ENCODE results near the gene HIVEP2. TPM values are rescaled to one million over a fixed set of nuclear protein-coding genes. Genes with fewer than 3 reads are reported as not detected.

HIVEP2 gene
- total RNA-seq, 2 experiments from 2014 or later = 48.4 to 48.6 TPM

DNA sequence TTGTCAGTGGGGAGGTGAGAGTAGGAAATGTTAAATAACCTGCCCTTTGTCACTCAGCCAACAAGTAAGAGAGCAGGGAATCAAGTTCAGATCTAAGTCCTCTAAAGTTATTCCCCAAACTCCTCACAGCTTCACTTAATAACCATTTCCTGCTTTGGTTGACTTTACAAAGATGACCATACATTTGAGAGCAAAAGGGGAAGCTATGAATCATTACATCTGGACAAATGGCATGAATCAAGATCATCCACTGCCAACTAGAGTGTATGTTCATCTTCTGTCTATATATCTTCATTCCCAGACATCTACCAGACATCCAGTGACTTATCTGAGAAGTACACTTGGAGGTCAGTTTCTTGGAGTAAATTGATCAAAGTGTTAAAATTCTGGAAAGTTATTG, 15.1 kb upstream of the HIVEP2 start:
- POLR2A ChIA-PET = no interaction called here
- no peaks in the 10 kb centered on the region for H3K4me1 Mint-ChIP-seq (ENCODE audit: low read depth)
- no peak for ATAC-seq (ENCODE audit: poor library complexity)

DNA sequence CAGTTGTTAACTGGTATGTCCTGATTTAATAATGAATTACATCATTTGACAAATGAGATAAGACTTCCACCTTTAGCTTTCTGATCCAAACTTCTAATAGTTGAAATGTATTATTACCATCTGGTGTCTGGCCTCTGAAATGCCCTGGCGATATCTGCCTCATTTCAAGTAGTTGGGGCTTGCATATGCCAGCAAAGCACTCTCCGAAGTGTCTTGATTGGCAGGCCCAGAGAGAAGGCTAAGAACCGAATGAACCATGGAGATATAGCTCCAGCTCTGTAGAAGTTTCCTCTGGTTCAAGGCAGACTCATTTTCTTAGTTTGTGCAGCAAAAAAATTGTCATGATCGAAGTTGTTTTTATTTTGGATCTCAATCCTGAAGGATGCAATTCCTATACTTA, 13.4 kb upstream of the HIVEP2 start:
- H3K27ac ChIP-seq (ENCODE audit: low read depth in 1 of 2, low read length in 2 of 2) = no peak overlapping the region
- Mint-ChIP-seq H3K36me3 (ENCODE audit: low read depth) (peaks cover 6% of the 10 kb centered on the region), H3K4me3 (no peak overlapping the region), H3K27me3 (no peaks in the 10 kb centered on the region), H3K27ac (no peak overlapping the region), H3K4me1 (ENCODE audit: low read depth) (peaks cover 2% of the 10 kb centered on the region), H3K9me3 (peaks cover 3% of the 10 kb centered on the region)
- no peak overlapping the region for H3K4me3 ChIP-seq (ENCODE audit: low read length)
- ChIA-PET POLR2A (interaction anchor here (1.2 kb wide), 1 partner anchor 12 kb away, joined by 6 read pairs; no protein-coding TSS in a partner anchor), CTCF (interaction anchor here (1.4 kb wide), 1 partner anchor 9 kb away, joined by 8 read pairs; no protein-coding TSS in a partner anchor)
- TF ChIP-seq, protein P1, sequence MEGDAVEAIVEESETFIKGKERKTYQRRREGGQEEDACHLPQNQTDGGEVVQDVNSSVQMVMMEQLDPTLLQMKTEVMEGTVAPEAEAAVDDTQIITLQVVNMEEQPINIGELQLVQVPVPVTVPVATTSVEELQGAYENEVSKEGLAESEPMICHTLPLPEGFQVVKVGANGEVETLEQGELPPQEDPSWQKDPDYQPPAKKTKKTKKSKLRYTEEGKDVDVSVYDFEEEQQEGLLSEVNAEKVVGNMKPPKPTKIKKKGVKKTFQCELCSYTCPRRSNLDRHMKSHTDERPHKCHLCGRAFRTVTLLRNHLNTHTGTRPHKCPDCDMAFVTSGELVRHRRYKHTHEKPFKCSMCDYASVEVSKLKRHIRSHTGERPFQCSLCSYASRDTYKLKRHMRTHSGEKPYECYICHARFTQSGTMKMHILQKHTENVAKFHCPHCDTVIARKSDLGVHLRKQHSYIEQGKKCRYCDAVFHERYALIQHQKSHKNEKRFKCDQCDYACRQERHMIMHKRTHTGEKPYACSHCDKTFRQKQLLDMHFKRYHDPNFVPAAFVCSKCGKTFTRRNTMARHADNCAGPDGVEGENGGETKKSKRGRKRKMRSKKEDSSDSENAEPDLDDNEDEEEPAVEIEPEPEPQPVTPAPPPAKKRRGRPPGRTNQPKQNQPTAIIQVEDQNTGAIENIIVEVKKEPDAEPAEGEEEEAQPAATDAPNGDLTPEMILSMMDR (IDR thresholded peaks at IDR 0.05) = no peak
- ATAC-seq (ENCODE audit: poor library complexity) (no peak), DNase-seq (no peak)
- intact Hi-C loops (cut with DNase I, micrococcal nuclease) = loop anchor here in 1 of 2 experiments (5.0 kb wide), 1 partner anchor 481 kb away; no protein-coding TSS in a partner anchor
- H3K9me3 ChIP-seq (ENCODE audit: control insufficient read depth in 1 of 2, insufficient read depth in 1 of 2, low read length in 2 of 2) = peaks cover 0 to 3% of the 10 kb centered on the region in 2 experiments
- no peaks in the 10 kb centered on the region for H3K36me3 ChIP-seq (ENCODE audit: insufficient read depth, low read length)
- H3K27me3 ChIP-seq (ENCODE audit: control insufficient read depth in 1 of 2, insufficient read depth in 2 of 2, low read length in 2 of 2) = no peaks in the 10 kb centered on the region
- H3K4me1 ChIP-seq (ENCODE audit: insufficient read depth, low read length) = no peaks in the 10 kb centered on the region

More for the DNA sequence above, 15.1 kb upstream of the HIVEP2 start:
- no peaks in the 10 kb centered on the region for H3K4me1 ChIP-seq (ENCODE audit: insufficient read depth, low read length)
- CTCF ChIA-PET = no interaction called here
- Mint-ChIP-seq H3K27me3 (no peaks in the 10 kb centered on the region), H3K27ac (no peak overlapping the region), H3K9me3 (peaks cover 3% of the 10 kb centered on the region), H3K4me3 (no peak overlapping the region), H3K36me3 (ENCODE audit: low read depth) (peaks cover 6% of the 10 kb centered on the region)
- intact Hi-C loops (cut with DNase I, micrococcal nuclease) = no loop called here
- no peak overlapping the region for H3K27ac ChIP-seq (ENCODE audit: low read depth in 1 of 2, low read length in 2 of 2)
- TF ChIP-seq, protein P1 (IDR thresholded peaks at IDR 0.05) = no peak
- no peaks in the 10 kb centered on the region for H3K36me3 ChIP-seq (ENCODE audit: insufficient read depth, low read length)
- peaks cover 0 to 3% of the 10 kb centered on the region in 2 experiments for H3K9me3 ChIP-seq (ENCODE audit: control insufficient read depth in 1 of 2, insufficient read depth in 1 of 2, low read length in 2 of 2)
- no peak overlapping the region for H3K4me3 ChIP-seq (ENCODE audit: low read length)
- H3K27me3 ChIP-seq (ENCODE audit: control insufficient read depth in 1 of 2, insufficient read depth in 2 of 2, low read length in 2 of 2) = no peaks in the 10 kb centered on the region
- DNase-seq = peak in 2 of 14 experiments; percentile 31 to 44

DNA sequence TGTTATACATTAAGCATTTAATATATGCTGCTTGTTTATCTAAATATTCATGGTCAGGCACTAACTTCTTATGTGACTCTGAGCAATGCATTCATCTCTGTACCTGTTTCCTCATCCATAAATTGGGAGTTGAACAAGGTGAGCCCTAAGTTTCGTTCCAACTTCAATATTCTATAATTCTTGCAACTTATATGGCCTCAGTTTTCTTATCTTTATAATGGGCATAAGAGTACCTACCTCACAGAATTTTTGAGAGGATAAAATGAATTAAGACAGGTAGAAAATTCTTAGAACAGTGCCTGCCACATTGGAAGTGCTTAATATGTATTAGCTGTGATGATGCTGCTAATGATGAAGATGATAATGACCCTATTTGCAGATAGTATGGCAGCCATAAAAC, 11.8 kb upstream of the HIVEP2 start:
- Mint-ChIP-seq H3K27me3 (no peaks in the 10 kb centered on the region), H3K36me3 (ENCODE audit: low read depth) (peaks cover 6% of the 10 kb centered on the region), H3K9me3 (peaks cover 3% of the 10 kb centered on the region), H3K27ac (no peak overlapping the region), H3K4me3 (no peak overlapping the region), H3K4me1 (ENCODE audit: low read depth) (peaks cover 18% of the 10 kb centered on the region)
- Histone ChIP-seq H3K9me3 (ENCODE audit: control insufficient read depth in 1 of 2, insufficient read depth in 1 of 2, low read length in 2 of 2) (peaks cover 0 to 3% of the 10 kb centered on the region in 2 experiments), H3K27me3 (ENCODE audit: control insufficient read depth in 1 of 2, insufficient read depth in 2 of 2, low read length in 2 of 2) (no peaks in the 10 kb centered on the region), H3K27ac (ENCODE audit: low read depth in 1 of 2, low read length in 2 of 2) (no peak overlapping the region), H3K4me3 (ENCODE audit: low read length) (no peak overlapping the region), H3K4me1 (ENCODE audit: insufficient read depth, low read length) (no peaks in the 10 kb centered on the region), H3K36me3 (ENCODE audit: insufficient read depth, low read length) (no peaks in the 10 kb centered on the region)
- ChIA-PET CTCF (interaction anchor here (1.0 kb wide), 1 partner anchor 70 kb away, joined by 4 read pairs; no protein-coding TSS in a partner anchor), POLR2A (no interaction called here)
- intact Hi-C loops (cut with DNase I, micrococcal nuclease) = loop anchor here in 1 of 2 experiments (5.0 kb wide), 1 partner anchor 479 kb away; no protein-coding TSS in a partner anchor
- TF ChIP-seq, protein P1 (IDR thresholded peaks at IDR 0.05) = no peak
- no peak for ATAC-seq (ENCODE audit: poor library complexity)
- DNase-seq = no peak
